22Rv1 (cell line): ENCODE data around the gene OR1M1.

Experiments
- H3K27ac ChIP-seq: fragments of 450-650 bp; 2 replicates; pipeline ENCODE4 v1.5.1; 2017
- ZFX ChIP-seq: fragments of 450-650 bp; IDR thresholded peaks from 2 replicates; pipeline ENCODE4 v1.6.1; 2017; ENCODE audit warnings: antibody characterized with exemption, borderline replicate concordance
- TF ChIP-seq, protein P1 (sequence below): fragments of 450-650 bp; IDR thresholded peaks from 2 replicates; pipeline ENCODE4 v1.5.1; 2017; ENCODE audit warnings: mild to moderate bottlenecking

OR1M1 gene, protein sequence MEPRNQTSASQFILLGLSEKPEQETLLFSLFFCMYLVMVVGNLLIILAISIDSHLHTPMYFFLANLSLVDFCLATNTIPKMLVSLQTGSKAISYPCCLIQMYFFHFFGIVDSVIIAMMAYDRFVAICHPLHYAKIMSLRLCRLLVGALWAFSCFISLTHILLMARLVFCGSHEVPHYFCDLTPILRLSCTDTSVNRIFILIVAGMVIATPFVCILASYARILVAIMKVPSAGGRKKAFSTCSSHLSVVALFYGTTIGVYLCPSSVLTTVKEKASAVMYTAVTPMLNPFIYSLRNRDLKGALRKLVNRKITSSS

DNA sequence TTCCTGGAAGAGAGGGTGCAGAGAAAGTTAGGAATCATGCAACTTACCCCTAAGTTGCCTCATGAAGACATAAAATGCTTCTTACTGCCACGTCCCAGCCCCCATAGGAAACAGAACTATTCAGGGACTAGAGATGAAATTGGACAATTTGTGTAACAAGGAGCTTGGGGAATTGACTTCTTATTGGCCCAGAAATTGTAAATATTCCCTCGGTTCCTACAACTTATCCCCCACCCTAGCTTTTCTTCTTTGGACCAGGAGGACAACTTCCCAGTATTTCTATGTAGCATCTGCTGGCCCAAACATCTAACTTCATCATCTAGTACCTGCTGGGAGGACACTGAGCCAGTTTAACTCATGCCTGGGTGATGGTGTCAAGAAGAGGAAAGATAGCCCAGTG lies at the start of gene OR1M1:
OR1M1 (plus strand) TSS at position 301 of the 400 bp plus-strand sequence. CDS start 6,184 bp downstream, outside the sequence.
- H3K27ac ChIP-seq = no peak within 1 kb of the TSS
- TF ChIP-seq ZFX = no peak
- TF ChIP-seq, protein P1, sequence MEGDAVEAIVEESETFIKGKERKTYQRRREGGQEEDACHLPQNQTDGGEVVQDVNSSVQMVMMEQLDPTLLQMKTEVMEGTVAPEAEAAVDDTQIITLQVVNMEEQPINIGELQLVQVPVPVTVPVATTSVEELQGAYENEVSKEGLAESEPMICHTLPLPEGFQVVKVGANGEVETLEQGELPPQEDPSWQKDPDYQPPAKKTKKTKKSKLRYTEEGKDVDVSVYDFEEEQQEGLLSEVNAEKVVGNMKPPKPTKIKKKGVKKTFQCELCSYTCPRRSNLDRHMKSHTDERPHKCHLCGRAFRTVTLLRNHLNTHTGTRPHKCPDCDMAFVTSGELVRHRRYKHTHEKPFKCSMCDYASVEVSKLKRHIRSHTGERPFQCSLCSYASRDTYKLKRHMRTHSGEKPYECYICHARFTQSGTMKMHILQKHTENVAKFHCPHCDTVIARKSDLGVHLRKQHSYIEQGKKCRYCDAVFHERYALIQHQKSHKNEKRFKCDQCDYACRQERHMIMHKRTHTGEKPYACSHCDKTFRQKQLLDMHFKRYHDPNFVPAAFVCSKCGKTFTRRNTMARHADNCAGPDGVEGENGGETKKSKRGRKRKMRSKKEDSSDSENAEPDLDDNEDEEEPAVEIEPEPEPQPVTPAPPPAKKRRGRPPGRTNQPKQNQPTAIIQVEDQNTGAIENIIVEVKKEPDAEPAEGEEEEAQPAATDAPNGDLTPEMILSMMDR = no peak

DNA sequence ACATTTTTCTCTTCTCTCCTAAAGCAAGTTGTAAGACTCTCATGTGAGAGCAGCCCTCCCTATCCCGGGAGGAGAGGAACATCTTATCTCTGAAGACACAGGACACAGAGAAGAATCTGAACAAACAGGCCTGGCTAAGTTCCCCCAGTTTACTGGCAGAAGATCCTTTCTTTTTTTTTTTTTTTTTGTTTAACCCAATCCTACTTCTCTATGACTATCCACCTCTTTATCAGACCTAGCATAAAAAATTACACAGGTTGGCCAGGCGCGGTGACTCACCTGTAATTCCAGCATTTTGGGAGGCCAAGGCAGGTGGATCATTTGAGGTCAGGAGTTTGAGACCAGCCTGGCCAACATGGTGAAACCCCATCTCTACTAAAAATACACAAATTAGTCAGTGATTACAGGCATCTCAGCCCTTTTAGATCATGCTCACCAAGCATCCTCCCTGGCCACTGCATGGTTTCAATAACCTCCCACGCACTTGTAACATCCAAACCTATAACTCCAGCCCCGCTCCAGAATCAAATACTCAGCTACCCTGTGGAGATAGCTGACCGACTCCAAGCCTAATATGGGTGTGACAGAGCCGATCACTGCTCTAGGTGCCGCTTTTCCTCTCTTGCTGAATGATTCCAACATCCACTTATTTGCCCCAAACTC lies 49.3 kb upstream of the OR1M1 start:
- no peak overlapping the region for H3K27ac ChIP-seq
- TF ChIP-seq, protein P1 = no peak
- no peak for TF ChIP-seq ZFX

DNA sequence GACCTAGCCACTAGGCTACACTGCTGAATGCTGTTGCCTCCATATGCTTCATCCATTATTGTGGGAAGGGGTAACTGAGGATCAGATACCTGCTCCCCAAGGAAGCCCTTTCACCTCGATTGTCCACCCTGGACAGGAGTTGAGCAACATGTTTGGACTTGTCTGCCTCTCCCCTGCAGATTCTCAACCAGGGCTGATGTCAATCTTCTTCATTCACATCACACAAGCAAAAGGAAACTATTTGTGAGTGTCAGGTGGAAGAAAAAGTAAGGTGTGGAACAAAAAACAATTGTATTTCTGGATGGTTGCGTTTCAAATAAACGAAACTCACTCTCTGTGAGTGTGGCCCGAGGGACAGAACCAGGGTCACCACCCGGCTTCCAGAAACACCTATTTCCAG lies 47.1 kb upstream of the OR1M1 start:
- H3K27ac ChIP-seq = no peak overlapping the region
- no peak for TF ChIP-seq ZFX
- TF ChIP-seq, protein P1 = no peak

DNA sequence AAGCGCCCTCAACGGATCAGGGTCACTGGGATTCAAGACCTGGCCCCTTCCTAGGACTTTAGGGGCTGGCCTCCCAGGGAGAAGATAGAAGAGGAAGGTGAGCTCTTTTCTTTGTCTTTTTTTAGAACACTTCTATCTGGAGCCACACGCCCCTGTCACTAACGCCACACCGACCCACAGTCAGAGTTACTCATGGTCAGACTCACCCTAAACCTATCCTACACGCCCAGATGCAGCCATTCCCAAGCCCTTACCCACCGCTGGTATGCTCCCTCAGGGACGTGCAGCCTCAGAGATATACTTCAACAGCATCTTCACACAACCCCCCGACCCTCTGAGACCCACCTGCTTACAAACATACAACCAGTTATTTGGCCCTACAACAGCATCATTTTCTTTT lies 46.7 kb upstream of the OR1M1 start:
- H3K27ac ChIP-seq = no peak overlapping the region
- TF ChIP-seq ZFX = no peak
- TF ChIP-seq, protein P1 = no peak

DNA sequence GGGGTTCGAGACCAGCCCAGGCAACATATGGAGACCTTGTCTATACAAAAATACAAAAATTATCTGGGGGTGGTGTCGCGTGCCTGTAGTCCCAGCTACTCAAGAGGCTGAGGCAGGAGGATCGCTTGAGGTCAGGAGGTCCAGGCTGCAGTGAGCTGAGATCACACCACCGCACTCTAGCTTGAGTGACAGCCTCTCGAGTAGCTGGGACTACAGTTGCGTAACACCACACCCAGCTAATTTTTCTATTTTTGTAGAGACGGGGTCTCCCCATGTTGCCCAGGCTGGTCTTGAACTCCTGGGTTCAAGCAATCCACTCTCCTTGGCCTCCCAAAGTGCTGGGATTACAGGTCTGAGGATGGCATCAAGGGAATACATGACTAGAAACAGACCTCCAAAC lies 45.8 kb upstream of the OR1M1 start:
- H3K27ac ChIP-seq = no peak overlapping the region
- no peak for TF ChIP-seq ZFX
- TF ChIP-seq, protein P1 = no peak

DNA sequence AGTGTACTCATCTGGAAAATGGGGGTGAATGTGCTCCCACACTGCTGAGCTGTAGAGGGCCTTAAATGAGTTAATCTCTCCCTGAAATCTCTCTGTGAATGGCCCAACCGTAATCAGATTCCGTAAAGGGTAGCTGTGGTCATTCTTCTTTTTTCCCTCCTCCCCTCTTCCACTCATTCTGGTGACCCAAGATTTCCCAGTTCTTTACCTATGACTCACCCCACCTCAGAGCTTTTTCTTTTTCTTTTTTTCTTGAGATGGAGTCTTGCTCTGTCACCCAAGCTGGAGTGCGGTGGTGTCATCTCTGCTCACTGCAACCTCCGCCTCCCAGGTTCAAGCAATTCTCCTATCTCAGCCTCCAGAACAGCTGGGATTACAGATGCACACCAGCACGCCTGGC lies 43.3 kb upstream of the OR1M1 start:
- H3K27ac ChIP-seq = no peak overlapping the region
- TF ChIP-seq, protein P1 = no peak
- TF ChIP-seq ZFX = no peak

DNA sequence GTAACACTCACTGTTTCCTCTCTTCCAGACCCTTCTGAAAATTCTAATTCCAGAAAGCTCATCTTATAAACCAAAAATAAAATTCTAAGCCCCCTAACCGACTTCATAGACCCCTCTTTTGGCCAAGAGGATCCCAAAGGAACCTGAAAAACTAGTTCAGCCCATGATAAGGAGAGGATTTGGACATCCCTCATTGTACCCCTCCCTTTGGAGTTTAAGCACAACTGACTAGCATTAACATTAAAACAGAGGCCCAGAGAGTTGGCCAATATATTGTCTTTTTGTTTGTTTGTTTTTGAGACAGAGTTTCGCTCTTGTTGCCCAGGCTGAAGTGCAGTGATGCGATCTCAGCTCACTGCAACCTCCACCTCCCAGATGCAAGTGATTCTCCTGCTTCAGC lies 42.4 kb upstream of the OR1M1 start:
- TF ChIP-seq ZFX = no peak
- TF ChIP-seq, protein P1 = no peak
- no peak overlapping the region for H3K27ac ChIP-seq
